K562 (cell line): ENCODE measurements around the gene FGF14. TPM values are rescaled to one million over a fixed set of nuclear protein-coding genes. Genes with fewer than 3 reads are reported as not detected.

ENCODE experiments used
- ARHGAP35 ChIP-seq: fragments of 450-650 bp; IDR thresholded peaks from 2 replicates; pipeline ENCODE4 v1.6.1; 2018; ENCODE audit not compliant: partially characterized antibody
- CAMTA2 ChIP-seq: fragments of 250-450 bp; sonication (Bioruptor Pico); conservative IDR thresholded peaks from 2 replicates; pipeline ENCODE4 v1.5.1; 2022
- PPARD ChIP-seq: fragments of 250-450 bp; sonication (Bioruptor Pico); IDR thresholded peaks from 2 replicates; pipeline ENCODE4 v1.8.0; 2022; ENCODE audit warnings: inconsistent platforms, mild to moderate bottlenecking, moderate library complexity
- ZNF282 ChIP-seq: sonication (generic); formaldehyde crosslinking; IDR thresholded peaks from 2 replicates; pipeline ENCODE4 v1.8.1; 2023; ENCODE audit warnings: missing genetic modification reagents
- polyA plus RNA-seq, 8 experiments: library from polyadenylated mRNA; depleted of rRNA in 4 of 8; stranded (reverse) in 5 of 8; unstranded in 3 of 8; fragments of >200 nt; fragmentation: Nextera tagmentation in 2 of 8; fragmentation: Illumina TruSeq in 1 of 8; extraction: Ambion mirVana in 2 of 8; extraction: Trizol in 1 of 8; gene quantifications; 2 replicates each; pipeline versions ENCODE4 v1.2.1 to v1.2.3, GENCODE V29; 2011 to 2014; ENCODE audit warnings: inconsistent platforms in 1 of 8, missing spikeins in 1 of 8
- total RNA-seq, 7 experiments: library from RNA; depleted of rRNA in 6 of 7; stranded (reverse); fragments of >200 nt in 6 of 7; fragmentation: Illumina TruSeq in 2 of 7; extraction: Trizol in 2 of 7; gene quantifications; 2 replicates each; pipeline versions ENCODE4 v1.2.1 to v1.2.3, GENCODE V29; 2011 to 2021; ENCODE audit warnings: low replicate concordance in 1 of 7
- TF ChIP-seq, protein P1 (sequence below), 2 experiments: fragments of 450-650 bp in 1 of 2; sonication (generic) in 1 of 2; formaldehyde crosslinking in 1 of 2; IDR thresholded peaks; 2 replicates each; pipeline versions ENCODE4 v1.7.1 to v1.9.0; 2016 to 2022; ENCODE audit warnings: inconsistent platforms in 1 of 2, mild to moderate bottlenecking in 1 of 2, missing genetic modification reagents in 1 of 2

FGF14 gene
- total and polyA plus RNA-seq, 9 of the 15 experiments (the other 6 are each of a cell fraction or from before 2014, with no cell fraction given) = not detected

DNA sequence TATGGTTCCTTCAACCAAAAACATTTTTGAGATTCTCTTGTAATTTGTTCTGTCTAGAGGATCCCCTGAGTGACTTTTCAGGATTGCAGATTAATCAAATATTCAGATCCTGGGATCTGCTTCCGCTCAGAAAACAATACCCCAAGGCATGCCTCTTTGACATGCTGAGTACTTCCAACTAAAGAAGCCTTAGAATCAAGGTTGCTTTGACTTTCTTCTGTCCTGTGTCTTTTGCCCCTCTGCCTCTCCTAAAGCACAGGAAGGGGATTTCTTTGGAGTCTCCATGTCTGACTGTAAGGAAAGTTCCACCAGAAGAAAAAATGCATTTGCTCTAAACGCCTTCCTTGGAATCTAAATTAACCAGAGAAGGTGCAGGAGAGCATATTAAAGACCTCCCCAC, 431.5 kb downstream of the FGF14 start (continued):
- TF ChIP-seq, protein P1, sequence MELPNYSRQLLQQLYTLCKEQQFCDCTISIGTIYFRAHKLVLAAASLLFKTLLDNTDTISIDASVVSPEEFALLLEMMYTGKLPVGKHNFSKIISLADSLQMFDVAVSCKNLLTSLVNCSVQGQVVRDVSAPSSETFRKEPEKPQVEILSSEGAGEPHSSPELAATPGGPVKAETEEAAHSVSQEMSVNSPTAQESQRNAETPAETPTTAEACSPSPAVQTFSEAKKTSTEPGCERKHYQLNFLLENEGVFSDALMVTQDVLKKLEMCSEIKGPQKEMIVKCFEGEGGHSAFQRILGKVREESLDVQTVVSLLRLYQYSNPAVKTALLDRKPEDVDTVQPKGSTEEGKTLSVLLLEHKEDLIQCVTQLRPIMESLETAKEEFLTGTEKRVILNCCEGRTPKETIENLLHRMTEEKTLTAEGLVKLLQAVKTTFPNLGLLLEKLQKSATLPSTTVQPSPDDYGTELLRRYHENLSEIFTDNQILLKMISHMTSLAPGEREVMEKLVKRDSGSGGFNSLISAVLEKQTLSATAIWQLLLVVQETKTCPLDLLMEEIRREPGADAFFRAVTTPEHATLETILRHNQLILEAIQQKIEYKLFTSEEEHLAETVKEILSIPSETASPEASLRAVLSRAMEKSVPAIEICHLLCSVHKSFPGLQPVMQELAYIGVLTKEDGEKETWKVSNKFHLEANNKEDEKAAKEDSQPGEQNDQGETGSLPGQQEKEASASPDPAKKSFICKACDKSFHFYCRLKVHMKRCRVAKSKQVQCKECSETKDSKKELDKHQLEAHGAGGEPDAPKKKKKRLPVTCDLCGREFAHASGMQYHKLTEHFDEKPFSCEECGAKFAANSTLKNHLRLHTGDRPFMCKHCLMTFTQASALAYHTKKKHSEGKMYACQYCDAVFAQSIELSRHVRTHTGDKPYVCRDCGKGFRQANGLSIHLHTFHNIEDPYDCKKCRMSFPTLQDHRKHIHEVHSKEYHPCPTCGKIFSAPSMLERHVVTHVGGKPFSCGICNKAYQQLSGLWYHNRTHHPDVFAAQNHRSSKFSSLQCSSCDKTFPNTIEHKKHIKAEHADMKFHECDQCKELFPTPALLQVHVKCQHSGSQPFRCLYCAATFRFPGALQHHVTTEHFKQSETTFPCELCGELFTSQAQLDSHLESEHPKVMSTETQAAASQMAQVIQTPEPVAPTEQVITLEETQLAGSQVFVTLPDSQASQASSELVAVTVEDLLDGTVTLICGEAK (IDR thresholded peaks at IDR 0.05) = no peak
- TF ChIP-seq, protein P1 (CRISPR knock-in tag; IDR thresholded peaks at IDR 0.05) = no peak
- TF ChIP-seq ZNF282 (CRISPR knock-in tag) = no peak
- no peak for TF ChIP-seq CAMTA2
- TF ChIP-seq ARHGAP35 = no peak
- TF ChIP-seq PPARD = no peak
